ENCODE data around the gene HUNK. TPM values are rescaled to one million over a fixed set of nuclear protein-coding genes. Genes with fewer than 3 reads are reported as not detected.

The HUNK gene
- total RNA-seq, 4 donors from 2014 or later, result 4.8 to 5.9 (median 5.6) TPM

DNA sequence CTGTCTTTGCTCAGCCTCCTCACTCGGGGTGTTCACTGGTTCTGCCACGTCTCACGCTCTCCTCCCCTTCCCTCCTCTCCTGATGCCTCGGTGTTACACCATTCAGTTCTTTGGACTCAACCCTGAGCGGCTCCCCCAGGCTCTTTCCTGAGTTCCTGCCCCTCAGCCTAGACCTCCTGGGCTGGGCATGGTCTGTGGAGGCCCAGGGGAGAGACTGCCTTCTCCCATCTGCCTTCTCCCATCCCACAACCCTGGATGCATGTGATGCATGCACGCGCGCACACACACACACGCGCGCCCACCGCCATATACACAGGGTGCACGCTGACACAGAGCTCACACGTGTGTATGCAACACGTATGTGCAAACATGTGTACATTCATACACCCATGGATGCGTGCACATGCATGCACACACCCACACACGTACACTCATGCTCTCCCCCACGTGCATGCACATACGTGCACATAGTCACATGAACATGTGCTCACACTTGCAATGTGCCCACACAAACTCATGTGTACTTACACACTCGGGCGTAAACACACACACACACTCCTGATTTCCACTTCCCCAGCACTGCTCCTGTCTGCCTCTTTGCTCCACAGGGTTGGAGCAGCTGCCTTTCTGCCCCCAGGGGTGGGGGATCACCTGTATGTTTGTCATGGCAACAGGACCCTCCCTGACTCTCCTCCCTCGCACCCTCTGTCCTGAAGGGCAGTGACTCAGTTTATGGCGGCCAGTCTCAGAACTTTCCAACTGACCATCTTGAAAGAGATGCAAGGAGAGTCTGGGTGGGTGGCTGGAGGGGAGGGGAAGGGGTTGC, 59.0 kb downstream of the HUNK start:
- H3K4me1 ChIP-seq, result no peaks in the 10 kb centered on the region
- H3K27ac ChIP-seq, result no peak overlapping the region
- no peak for DNase-seq (ENCODE audit: low spot score in 2 of 2)
- no peaks in the 10 kb centered on the region for H3K9me3 ChIP-seq
- H3K4me3 ChIP-seq, result no peak overlapping the region
- no peaks in the 10 kb centered on the region for H3K36me3 ChIP-seq
- TF ChIP-seq, protein P1, sequence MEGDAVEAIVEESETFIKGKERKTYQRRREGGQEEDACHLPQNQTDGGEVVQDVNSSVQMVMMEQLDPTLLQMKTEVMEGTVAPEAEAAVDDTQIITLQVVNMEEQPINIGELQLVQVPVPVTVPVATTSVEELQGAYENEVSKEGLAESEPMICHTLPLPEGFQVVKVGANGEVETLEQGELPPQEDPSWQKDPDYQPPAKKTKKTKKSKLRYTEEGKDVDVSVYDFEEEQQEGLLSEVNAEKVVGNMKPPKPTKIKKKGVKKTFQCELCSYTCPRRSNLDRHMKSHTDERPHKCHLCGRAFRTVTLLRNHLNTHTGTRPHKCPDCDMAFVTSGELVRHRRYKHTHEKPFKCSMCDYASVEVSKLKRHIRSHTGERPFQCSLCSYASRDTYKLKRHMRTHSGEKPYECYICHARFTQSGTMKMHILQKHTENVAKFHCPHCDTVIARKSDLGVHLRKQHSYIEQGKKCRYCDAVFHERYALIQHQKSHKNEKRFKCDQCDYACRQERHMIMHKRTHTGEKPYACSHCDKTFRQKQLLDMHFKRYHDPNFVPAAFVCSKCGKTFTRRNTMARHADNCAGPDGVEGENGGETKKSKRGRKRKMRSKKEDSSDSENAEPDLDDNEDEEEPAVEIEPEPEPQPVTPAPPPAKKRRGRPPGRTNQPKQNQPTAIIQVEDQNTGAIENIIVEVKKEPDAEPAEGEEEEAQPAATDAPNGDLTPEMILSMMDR (IDR thresholded peaks at IDR 0.05), result no peak
- no peak for TF ChIP-seq POLR2A (IDR thresholded peaks at IDR 0.05)
- no peak for TF ChIP-seq EP300 (IDR thresholded peaks at IDR 0.05)
- no peak for TF ChIP-seq POLR2AphosphoS5 (IDR thresholded peaks at IDR 0.05)
- no peaks in the 10 kb centered on the region for H3K27me3 ChIP-seq
- WGBS, result 92% methylated on average over 23 of the region's 23 CpGs

DNA sequence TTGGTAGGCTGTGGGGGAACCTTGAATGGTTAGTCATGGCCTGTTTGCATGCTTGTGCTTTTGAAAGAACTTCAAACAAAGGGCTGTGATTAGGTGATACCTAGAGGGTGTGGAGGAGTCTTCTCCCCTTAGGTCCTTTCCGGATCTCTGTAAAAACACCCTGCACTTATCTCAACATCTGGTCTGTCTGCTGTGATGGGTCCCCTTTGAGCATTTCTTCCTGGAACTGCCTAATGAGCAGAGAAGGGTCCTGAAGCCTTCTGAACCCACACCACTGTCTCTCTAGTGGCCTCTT, 59.6 kb downstream of the HUNK start:
- 78% methylated on average over 1 of the region's 1 CpG for WGBS
- no peak for TF ChIP-seq EP300 (IDR thresholded peaks at IDR 0.05)
- TF ChIP-seq POLR2AphosphoS5 (IDR thresholded peaks at IDR 0.05), result no peak
- TF ChIP-seq, protein P1 (IDR thresholded peaks at IDR 0.05), result no peak
- TF ChIP-seq POLR2A (IDR thresholded peaks at IDR 0.05), result no peak

DNA sequence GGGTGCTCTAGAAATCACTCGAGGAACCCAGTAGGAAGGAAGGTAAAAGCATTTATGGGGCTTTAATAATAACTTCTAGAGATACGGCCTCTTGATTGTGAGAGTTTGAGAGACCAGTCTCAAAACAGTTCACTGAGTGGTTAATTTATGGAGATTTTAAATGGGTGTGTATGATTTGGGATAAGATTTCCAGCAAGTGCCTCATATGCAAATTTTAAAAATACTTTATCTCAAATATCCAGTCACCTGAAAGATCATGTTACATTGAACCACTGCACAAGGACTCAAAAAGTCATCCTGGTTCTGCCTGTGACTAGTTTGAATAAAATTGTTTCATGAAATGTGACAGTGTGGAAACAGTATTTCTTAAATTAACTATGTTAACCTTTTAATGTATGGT, 64.5 kb downstream of the HUNK start:
- Histone ChIP-seq H3K36me3 (no peaks in the 10 kb centered on the region), H3K4me1 (no peaks in the 10 kb centered on the region), H3K4me3 (no peak overlapping the region), H3K27ac (no peak overlapping the region), H3K27me3 (no peaks in the 10 kb centered on the region), H3K9me3 (no peaks in the 10 kb centered on the region)
- TF ChIP-seq, protein P1 (IDR thresholded peaks at IDR 0.05), result no peak
- no peak for TF ChIP-seq POLR2AphosphoS5 (IDR thresholded peaks at IDR 0.05)
- no peak for TF ChIP-seq EP300 (IDR thresholded peaks at IDR 0.05)
- TF ChIP-seq POLR2A (IDR thresholded peaks at IDR 0.05), result no peak
- DNase-seq (ENCODE audit: low spot score in 2 of 2), result no peak
- WGBS, result 62% methylated on average over 2 of the region's 2 CpGs

More for the DNA sequence above, 59.6 kb downstream of the HUNK start:
- DNase-seq (ENCODE audit: low spot score in 2 of 2), result no peak
- Histone ChIP-seq H3K27ac (no peak overlapping the region), H3K4me3 (no peak overlapping the region), H3K36me3 (no peaks in the 10 kb centered on the region), H3K4me1 (no peaks in the 10 kb centered on the region), H3K27me3 (no peaks in the 10 kb centered on the region), H3K9me3 (no peaks in the 10 kb centered on the region)

DNA sequence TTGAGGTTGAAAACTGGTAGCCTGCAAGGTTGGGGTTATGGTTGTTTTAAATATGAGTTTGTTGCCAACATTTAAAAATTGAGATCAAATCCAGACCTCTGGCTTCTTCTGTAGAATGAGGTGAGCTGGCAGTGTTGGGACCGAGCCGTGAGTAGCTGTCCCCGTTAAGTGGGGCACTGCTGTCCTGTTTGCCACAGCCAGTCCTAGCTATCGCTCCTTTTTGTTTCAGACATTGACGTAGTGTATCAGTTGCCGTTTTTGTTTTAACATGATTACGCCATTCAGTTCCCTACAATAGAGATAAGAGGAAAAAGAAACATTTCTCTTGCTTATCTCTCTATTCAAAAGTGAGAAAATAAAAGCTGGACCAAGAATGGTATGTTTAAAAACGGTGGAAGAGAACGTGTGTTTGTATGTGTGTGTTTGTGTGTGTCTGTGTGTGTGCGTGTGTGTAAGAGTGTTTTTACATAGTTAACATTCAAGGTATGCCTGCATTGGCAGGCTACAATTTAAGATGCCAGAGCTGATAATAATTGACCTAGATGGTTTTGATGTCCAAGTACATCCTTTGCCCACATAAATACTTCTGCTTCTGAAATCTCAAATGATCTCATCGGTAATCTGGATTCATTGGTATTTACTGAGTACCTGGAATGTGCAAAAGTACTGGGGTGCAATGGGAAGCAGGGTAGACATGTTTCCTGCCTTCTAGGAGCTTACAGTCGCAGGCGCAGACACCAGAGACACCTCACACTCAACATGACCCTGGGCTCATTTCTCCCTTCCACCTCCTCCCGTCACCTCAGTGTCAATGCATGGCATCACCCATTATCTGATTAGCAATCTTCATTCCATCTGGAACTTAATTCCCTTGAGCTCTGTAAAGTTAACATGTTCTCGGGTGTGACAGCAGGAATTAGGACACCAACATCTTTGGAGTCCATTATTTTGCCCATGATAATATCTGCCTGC, 65.8 kb downstream of the HUNK start:
- H3K4me3 ChIP-seq, result no peak overlapping the region
- no peaks in the 10 kb centered on the region for H3K36me3 ChIP-seq
- TF ChIP-seq, protein P1 (IDR thresholded peaks at IDR 0.05), result no peak
- TF ChIP-seq POLR2AphosphoS5 (IDR thresholded peaks at IDR 0.05), result no peak
- TF ChIP-seq EP300 (IDR thresholded peaks at IDR 0.05), result no peak
- TF ChIP-seq POLR2A (IDR thresholded peaks at IDR 0.05), result no peak
- no peak for DNase-seq (ENCODE audit: low spot score in 2 of 2)
- no peak overlapping the region for H3K27ac ChIP-seq
- WGBS, result 79% methylated on average over 15 of the region's 15 CpGs
- no peaks in the 10 kb centered on the region for H3K9me3 ChIP-seq
- no peaks in the 10 kb centered on the region for H3K27me3 ChIP-seq
- H3K4me1 ChIP-seq, result no peaks in the 10 kb centered on the region

DNA sequence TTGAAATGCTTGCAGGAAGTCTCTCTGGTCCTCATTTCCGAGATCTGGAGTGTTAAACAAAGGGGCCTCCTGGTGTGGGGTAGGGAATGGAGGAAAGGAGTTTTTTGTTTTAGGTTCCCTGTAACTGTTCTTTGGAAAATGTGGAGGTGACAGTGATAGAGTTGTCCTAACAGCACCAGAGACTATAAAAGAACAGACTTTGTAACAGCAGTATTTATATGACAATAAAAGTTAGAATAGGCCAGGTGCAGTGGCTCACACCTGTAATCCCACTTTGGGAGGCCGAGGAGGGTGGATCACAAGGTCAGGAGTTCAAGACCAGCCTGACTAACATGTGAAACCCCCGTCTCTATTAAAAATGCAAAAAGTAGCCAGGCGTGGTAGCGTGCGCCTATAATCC, 68.9 kb downstream of the HUNK start:
- DNase-seq (ENCODE audit: low spot score in 2 of 2), result no peak
- H3K4me3 ChIP-seq, result no peak overlapping the region
- no peak overlapping the region for H3K27ac ChIP-seq
- H3K27me3 ChIP-seq, result no peaks in the 10 kb centered on the region
- H3K9me3 ChIP-seq, result no peaks in the 10 kb centered on the region
- no peaks in the 10 kb centered on the region for H3K4me1 ChIP-seq
- 87% methylated on average over 6 of the region's 6 CpGs for WGBS
- TF ChIP-seq, protein P1 (IDR thresholded peaks at IDR 0.05), result no peak
- TF ChIP-seq POLR2AphosphoS5 (IDR thresholded peaks at IDR 0.05) (no peak), EP300 (IDR thresholded peaks at IDR 0.05) (no peak), POLR2A (IDR thresholded peaks at IDR 0.05) (no peak)
- H3K36me3 ChIP-seq, result peaks cover 4% of the 10 kb centered on the region

Data from suprapubic skin (tissue), 4 donors.